Measurements from ENCODE around the gene MEGF10. TPM values are rescaled to one million over a fixed set of nuclear protein-coding genes. Genes with fewer than 3 reads are reported as not detected.
"Not testable (repeated sequence)": the region's sequence is repeated elsewhere in the genome, so short reads cannot be mapped to it uniquely, and the experiment has no call there.

The MEGF10 gene
- total RNA-seq, 2 experiments from 2014 or later, result not detected

GRCh38 chr5:127294829-127295228 lies 4.2 kb downstream of the MEGF10 start:
- no TSS peak for BruUV-seq (replicated peaks)
- ChIA-PET CTCF (ENCODE audit: unreplicated experiment) (no interaction called here), POLR2A (no interaction called here)

GRCh38 chr5:127295454-127295853 lies 4.9 kb downstream of the MEGF10 start:
- CTCF ChIA-PET (ENCODE audit: unreplicated experiment), result no interaction called here

More at GRCh38 chr5:127294829-127295228, 4.2 kb downstream of the MEGF10 start:
- TF ChIP-seq EZH2phosphoT487 (IDR thresholded peaks at IDR 0.05; ENCODE audit: borderline replicate concordance, low read depth, low read length) (no peak), CTCF (conservative IDR thresholded peaks at IDR 0.05; ENCODE audit: low read length) (no peak)
- intact Hi-C loops (cut with micrococcal nuclease; ENCODE audit: unreplicated experiment), result no loop called here
- DNase-seq (ENCODE audit: low spot score), result no peak
- Histone ChIP-seq H3K9me2 (ENCODE audit: insufficient read depth, low read length) (no peaks in the 10 kb centered on the region), H3K4me3 (ENCODE audit: low read depth, low read length, poor library complexity, severe bottlenecking) (no peak overlapping the region), H2AFZ (ENCODE audit: low read length) (no peak overlapping the region), H3K36me3 (ENCODE audit: insufficient read depth, low read length) (no peaks in the 10 kb centered on the region), H3K9me3 (ENCODE audit: low read length) (no peaks in the 10 kb centered on the region), H3K4me2 (ENCODE audit: low read length) (no peak overlapping the region), H3K79me2 (ENCODE audit: insufficient read depth, low read depth, low read length) (no peaks in the 10 kb centered on the region), H3K27ac (ENCODE audit: low read depth, low read length, poor library complexity, severe bottlenecking) (no peak overlapping the region), H4K20me1 (ENCODE audit: insufficient read depth, low read length) (no peaks in the 10 kb centered on the region), H3K4me1 (ENCODE audit: insufficient read depth, low read length, poor library complexity, severe bottlenecking) (no peaks in the 10 kb centered on the region)

GRCh38 chr5:127296321-127296720 lies 5.7 kb downstream of the MEGF10 start:
- Histone ChIP-seq H3K9me3 (ENCODE audit: low read length) (no peaks in the 10 kb centered on the region), H3K79me2 (ENCODE audit: insufficient read depth, low read depth, low read length) (no peaks in the 10 kb centered on the region), H3K27ac (ENCODE audit: low read depth, low read length, poor library complexity, severe bottlenecking) (no peak overlapping the region), H3K4me2 (ENCODE audit: low read length) (no peak overlapping the region), H3K36me3 (ENCODE audit: insufficient read depth, low read length) (no peaks in the 10 kb centered on the region), H3K4me1 (ENCODE audit: insufficient read depth, low read length, poor library complexity, severe bottlenecking) (no peaks in the 10 kb centered on the region), H3K4me3 (ENCODE audit: low read depth, low read length, poor library complexity, severe bottlenecking) (no peak overlapping the region), H2AFZ (ENCODE audit: low read length) (no peak overlapping the region), H3K9me2 (ENCODE audit: insufficient read depth, low read length) (no peaks in the 10 kb centered on the region), H4K20me1 (ENCODE audit: insufficient read depth, low read length) (no peaks in the 10 kb centered on the region)
- CTCF ChIA-PET (ENCODE audit: unreplicated experiment), result no interaction called here
- TF ChIP-seq CTCF (conservative IDR thresholded peaks at IDR 0.05; ENCODE audit: low read length) (no peak), EZH2phosphoT487 (IDR thresholded peaks at IDR 0.05; ENCODE audit: borderline replicate concordance, low read depth, low read length) (no peak)
- POLR2A ChIA-PET, result no interaction called here
- BruUV-seq (replicated peaks), result no TSS peak
- DNase-seq (ENCODE audit: low spot score), result no peak
- intact Hi-C loops (cut with micrococcal nuclease; ENCODE audit: unreplicated experiment), result no loop called here

More at GRCh38 chr5:127295454-127295853, 4.9 kb downstream of the MEGF10 start:
- Histone ChIP-seq H3K9me3 (ENCODE audit: low read length) (no peaks in the 10 kb centered on the region), H3K36me3 (ENCODE audit: insufficient read depth, low read length) (no peaks in the 10 kb centered on the region), H2AFZ (ENCODE audit: low read length) (no peak overlapping the region), H3K4me1 (ENCODE audit: insufficient read depth, low read length, poor library complexity, severe bottlenecking) (no peaks in the 10 kb centered on the region), H3K27ac (ENCODE audit: low read depth, low read length, poor library complexity, severe bottlenecking) (no peak overlapping the region), H3K4me3 (ENCODE audit: low read depth, low read length, poor library complexity, severe bottlenecking) (no peak overlapping the region), H3K4me2 (ENCODE audit: low read length) (no peak overlapping the region), H4K20me1 (ENCODE audit: insufficient read depth, low read length) (no peaks in the 10 kb centered on the region), H3K79me2 (ENCODE audit: insufficient read depth, low read depth, low read length) (no peaks in the 10 kb centered on the region), H3K9me2 (ENCODE audit: insufficient read depth, low read length) (no peaks in the 10 kb centered on the region)
- no peak for DNase-seq (ENCODE audit: low spot score)
- no peak for TF ChIP-seq CTCF (conservative IDR thresholded peaks at IDR 0.05; ENCODE audit: low read length)
- TF ChIP-seq EZH2phosphoT487 (IDR thresholded peaks at IDR 0.05; ENCODE audit: borderline replicate concordance, low read depth, low read length), result no peak
- intact Hi-C loops (cut with micrococcal nuclease; ENCODE audit: unreplicated experiment), result no loop called here
- no TSS peak for BruUV-seq (replicated peaks)
- POLR2A ChIA-PET, result no interaction called here

GRCh38 chr5:127296894-127297293 lies 6.3 kb downstream of the MEGF10 start:
- H3K4me3 ChIP-seq (ENCODE audit: low read depth, low read length, poor library complexity, severe bottlenecking); DNase-seq (ENCODE audit: low spot score); H3K79me2 ChIP-seq (ENCODE audit: insufficient read depth, low read depth, low read length); H3K27ac ChIP-seq (ENCODE audit: low read depth, low read length, poor library complexity, severe bottlenecking); POLR2A ChIA-PET; BruUV-seq (replicated peaks); CTCF ChIA-PET (ENCODE audit: unreplicated experiment); H2AFZ ChIP-seq (ENCODE audit: low read length); H3K4me1 ChIP-seq (ENCODE audit: insufficient read depth, low read length, poor library complexity, severe bottlenecking); H3K36me3 ChIP-seq (ENCODE audit: insufficient read depth, low read length); H3K4me2 ChIP-seq (ENCODE audit: low read length); H3K9me2 ChIP-seq (ENCODE audit: insufficient read depth, low read length); intact Hi-C loops (cut with micrococcal nuclease; ENCODE audit: unreplicated experiment); H3K9me3 ChIP-seq (ENCODE audit: low read length); H4K20me1 ChIP-seq (ENCODE audit: insufficient read depth, low read length): not testable (repeated sequence)

Measured in OCI-LY7 (cell line).